Osteoblast (primary cell): ENCODE results near the gene TDRD3. TPM values are rescaled to one million over a fixed set of nuclear protein-coding genes. Genes with fewer than 3 reads are reported as not detected.
"Not testable (repeated sequence)": the region's sequence is repeated elsewhere in the genome, so short reads cannot be mapped to it uniquely, and the experiment has no call there.

Experiments
- DNase-seq: peaks from one replicate; pipeline ENCODE4 v3.0.0; 2011; ENCODE audit warnings: low spot score, mixed read lengths; ENCODE audit not compliant: insufficient read length; ENCODE audit errors: missing footprints
- H2AFZ ChIP-seq: 2 replicates; pipeline ENCODE4 v1.6.0; 2011; ENCODE audit warnings: mild to moderate bottlenecking, low read length
- H3K27ac ChIP-seq: 2 replicates; pipeline ENCODE4 v1.5.1; 2011; ENCODE audit warnings: mild to moderate bottlenecking, low read depth, low read length, moderate library complexity
- H3K27me3 ChIP-seq: 2 replicates; pipeline ENCODE4 v1.6.0; 2012; ENCODE audit warnings: mild to moderate bottlenecking, control low read depth, inconsistent platforms, low read length, moderate library complexity; ENCODE audit not compliant: insufficient read depth
- H3K36me3 ChIP-seq: 2 replicates; pipeline ENCODE4 v1.5.1; 2011; ENCODE audit warnings: mild to moderate bottlenecking, low read length, control low read depth, moderate library complexity; ENCODE audit not compliant: insufficient read depth
- H3K4me1 ChIP-seq: 2 replicates; pipeline ENCODE4 v1.5.1; 2011; ENCODE audit warnings: mild to moderate bottlenecking, low read length, control low read depth, moderate library complexity; ENCODE audit not compliant: insufficient read depth
- H3K4me2 ChIP-seq: 2 replicates; pipeline ENCODE4 v1.6.0; 2011; ENCODE audit warnings: mild to moderate bottlenecking, low read length; ENCODE audit not compliant: insufficient read depth
- H3K4me3 ChIP-seq: fragments of 200-600 bp; sonication (generic); 3 replicates; pipeline ENCODE4 v1.5.1; 2012; ENCODE audit warnings: mild to moderate bottlenecking, low read length, inconsistent platforms; ENCODE audit not compliant: insufficient read depth
- H3K79me2 ChIP-seq: 2 replicates; pipeline ENCODE4 v1.6.0; 2012; ENCODE audit warnings: mild to moderate bottlenecking, low read length, control low read depth, inconsistent platforms; ENCODE audit not compliant: insufficient read depth
- H3K9me3 ChIP-seq: 2 replicates; pipeline ENCODE4 v1.5.1; 2011; ENCODE audit warnings: low read depth, low read length, control low read depth
- H4K20me1 ChIP-seq: 2 replicates; pipeline ENCODE4 v1.6.0; 2012; ENCODE audit warnings: mild to moderate bottlenecking, low read length, control low read depth; ENCODE audit not compliant: insufficient read depth
- CTCF ChIP-seq: IDR thresholded peaks from 2 replicates; pipeline ENCODE4 v1.5.1; 2011; ENCODE audit warnings: mild to moderate bottlenecking, low read depth, low read length, moderate library complexity; ENCODE audit errors: extremely low read depth
- total RNA-seq: library from RNA; depleted of rRNA; stranded (reverse); fragments of >200 nt; gene quantifications from 2 replicates; pipeline ENCODE4 v1.2.3, GENCODE V29; 2012

Gene TDRD3
- total RNA-seq, 1 donor = 33.7 TPM

GRCh38 chr13:60409574-60410292 is 12.7 kb downstream of the TDRD3 start:
- H3K79me2 ChIP-seq = peaks cover 36% of the 10 kb centered on the region
- H3K9me3 ChIP-seq, H2AFZ ChIP-seq, H3K4me2 ChIP-seq, H3K4me1 ChIP-seq, DNase-seq, H3K36me3 ChIP-seq, H3K4me3 ChIP-seq, H4K20me1 ChIP-seq, H3K27ac ChIP-seq, H3K27me3 ChIP-seq: not testable (repeated sequence)

- DNase-seq = no peak
- no peak overlapping the region for H3K4me3 ChIP-seq
- H4K20me1 ChIP-seq = no peaks in the 10 kb centered on the region
- no peaks in the 10 kb centered on the region for H3K27me3 ChIP-seq
- H3K36me3 ChIP-seq = no peaks in the 10 kb centered on the region
- no peak overlapping the region for H2AFZ ChIP-seq
- no peak for TF ChIP-seq CTCF
- peaks cover 30% of the 10 kb centered on the region for H3K79me2 ChIP-seq
- no peaks in the 10 kb centered on the region for H3K9me3 ChIP-seq
- H3K4me1 ChIP-seq = no peaks in the 10 kb centered on the region
- H3K27ac ChIP-seq = no peak overlapping the region
- no peak overlapping the region for H3K4me2 ChIP-seq
Measured at GRCh38 chr13:60410299-60410698, 13.3 kb downstream of the TDRD3 start.

- Histone ChIP-seq H3K27ac (no peak overlapping the region), H3K4me1 (no peaks in the 10 kb centered on the region), H3K4me3 (no peak overlapping the region), H3K36me3 (no peaks in the 10 kb centered on the region), H3K79me2 (peaks cover 22% of the 10 kb centered on the region), H3K27me3 (no peaks in the 10 kb centered on the region), H4K20me1 (no peaks in the 10 kb centered on the region), H3K9me3 (no peaks in the 10 kb centered on the region), H2AFZ (no peak overlapping the region), H3K4me2 (no peak overlapping the region)
- no peak for TF ChIP-seq CTCF
- peak; percentile 31 for DNase-seq
Measured at GRCh38 chr13:60411464-60411863, 14.4 kb downstream of the TDRD3 start.

- Histone ChIP-seq H3K27ac (no peak overlapping the region), H3K4me1 (no peaks in the 10 kb centered on the region), H3K36me3 (no peaks in the 10 kb centered on the region), H3K9me3 (no peaks in the 10 kb centered on the region), H3K4me2 (no peak overlapping the region), H3K79me2 (peaks cover 25% of the 10 kb centered on the region), H3K27me3 (no peaks in the 10 kb centered on the region), H2AFZ (no peak overlapping the region), H4K20me1 (no peaks in the 10 kb centered on the region), H3K4me3 (no peak overlapping the region)
- no peak for TF ChIP-seq CTCF
- no peak for DNase-seq
Measured at GRCh38 chr13:60411983-60412382, 15.0 kb downstream of the TDRD3 start.
